GM12873 (cell line): ENCODE data around the gene SPATA33.

Source experiments
- TF ChIP-seq, protein P1 (sequence below): IDR thresholded peaks from 2 replicates; pipeline ENCODE4 v1.5.1; 2012; ENCODE audit warnings: low read depth, mild to moderate bottlenecking, moderate library complexity, low read length, control low read depth; ENCODE audit not compliant: insufficient read depth; ENCODE audit errors: missing control alignments

The SPATA33 gene

DNA sequence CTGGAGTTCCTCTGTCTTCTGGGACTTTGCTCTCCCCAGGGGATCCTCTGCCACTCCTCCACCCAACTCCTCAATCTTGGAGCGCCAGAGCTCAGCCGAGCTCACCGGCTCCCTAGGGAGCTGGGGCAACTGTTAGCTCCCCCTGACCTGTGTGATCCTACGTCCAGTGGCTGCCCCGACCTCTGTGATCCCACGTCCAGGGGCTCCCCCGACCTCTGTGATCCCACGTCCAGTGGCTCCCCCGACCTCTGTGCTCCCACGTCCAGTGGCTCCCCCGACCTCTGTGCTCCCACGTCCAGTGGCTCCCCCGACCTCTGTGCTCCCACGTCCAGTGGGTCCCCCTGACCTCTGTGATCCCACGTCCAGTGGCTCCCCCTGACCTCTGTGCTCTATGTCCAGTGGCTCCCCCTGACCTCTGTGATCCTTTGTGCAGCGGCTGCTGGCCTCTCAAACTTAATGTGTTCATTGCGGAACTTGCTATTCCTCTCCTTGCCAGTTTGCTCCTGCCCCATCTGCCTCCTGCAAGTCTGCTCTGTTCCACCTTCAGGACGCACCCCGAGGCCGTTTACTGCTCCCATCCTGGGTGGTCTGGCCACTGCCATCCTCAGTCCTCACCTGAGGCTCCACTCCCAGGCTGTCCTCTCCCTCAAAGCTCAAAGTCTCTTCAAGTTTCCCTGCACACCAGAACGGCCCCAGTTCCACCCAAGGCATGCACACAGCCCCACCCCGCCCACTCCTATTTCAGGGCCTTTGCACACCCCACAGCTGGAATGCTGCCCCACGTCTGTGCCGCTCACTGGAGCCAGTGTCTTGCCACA is 60.3 kb downstream of the SPATA33 start:
- TF ChIP-seq, protein P1, sequence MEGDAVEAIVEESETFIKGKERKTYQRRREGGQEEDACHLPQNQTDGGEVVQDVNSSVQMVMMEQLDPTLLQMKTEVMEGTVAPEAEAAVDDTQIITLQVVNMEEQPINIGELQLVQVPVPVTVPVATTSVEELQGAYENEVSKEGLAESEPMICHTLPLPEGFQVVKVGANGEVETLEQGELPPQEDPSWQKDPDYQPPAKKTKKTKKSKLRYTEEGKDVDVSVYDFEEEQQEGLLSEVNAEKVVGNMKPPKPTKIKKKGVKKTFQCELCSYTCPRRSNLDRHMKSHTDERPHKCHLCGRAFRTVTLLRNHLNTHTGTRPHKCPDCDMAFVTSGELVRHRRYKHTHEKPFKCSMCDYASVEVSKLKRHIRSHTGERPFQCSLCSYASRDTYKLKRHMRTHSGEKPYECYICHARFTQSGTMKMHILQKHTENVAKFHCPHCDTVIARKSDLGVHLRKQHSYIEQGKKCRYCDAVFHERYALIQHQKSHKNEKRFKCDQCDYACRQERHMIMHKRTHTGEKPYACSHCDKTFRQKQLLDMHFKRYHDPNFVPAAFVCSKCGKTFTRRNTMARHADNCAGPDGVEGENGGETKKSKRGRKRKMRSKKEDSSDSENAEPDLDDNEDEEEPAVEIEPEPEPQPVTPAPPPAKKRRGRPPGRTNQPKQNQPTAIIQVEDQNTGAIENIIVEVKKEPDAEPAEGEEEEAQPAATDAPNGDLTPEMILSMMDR, result no peak
